Measurements from ENCODE around the gene KCNH8.

- no peak for TF ChIP-seq CTCF (IDR thresholded peaks at IDR 0.05; ENCODE audit: low read depth, low read length)
- no peak for TF ChIP-seq EZH2phosphoT487 (IDR thresholded peaks at IDR 0.05; ENCODE audit: low read depth)
These were observed 145.0 kb downstream of the KCNH8 start for GRCh38 chr3:19293295-19293694.

Measured in OCI-LY3 (cell line).